Endothelial cell of umbilical vein (primary cell): ENCODE results near the gene CRYZL1. TPM values are rescaled to one million over a fixed set of nuclear protein-coding genes. Genes with fewer than 3 reads are reported as not detected.

Source experiments
- BruUV-seq: library from RNA; stranded (reverse); fragments of 400-500 nt; replicated peaks from 2 replicates; lab custom pipeline; 2021; lab: Mats Ljungman, UMichigan
- CTCF ChIA-PET: fragments of 300-600, 350-600 bp; sonication (Branson Sonifier 250); formaldehyde crosslinking; loops from one replicate; lab custom pipeline; 2021; ENCODE audit warnings: antibody characterized with exemption, inconsistent platforms; lab: Charles Lee
- POLR2A ChIA-PET: fragments of 300-600, 350-600 bp; sonication (Branson Sonifier 250); formaldehyde crosslinking; loops from one replicate; lab custom pipeline; 2021; ENCODE audit warnings: antibody characterized with exemption, inconsistent platforms; lab: Charles Lee
- DNase-seq: peaks from one replicate; pipeline ENCODE4 v3.0.0-alpha.2; 2011; ENCODE audit warnings: low read depth, low spot score
- FAIRE-seq: peaks from 2 replicates; lab custom pipeline; 2011; peaks lifted over from hg19 to GRCh38; lab: Jason Lieb, UNC
- H2AFZ ChIP-seq: 2 replicates; pipeline ENCODE4 v1.6.0; 2012; ENCODE audit warnings: low read depth, low read length, control low read depth, inconsistent platforms
- H3K27ac ChIP-seq: 2 replicates; pipeline ENCODE4 v1.5.1; 2011; ENCODE audit warnings: low read depth, mild to moderate bottlenecking, control low read depth, low read length, moderate library complexity; ENCODE audit not compliant: insufficient read depth
- H3K27me3 ChIP-seq, 2 experiments: 2 replicates each; pipeline versions ENCODE4 v1.6.0 to v1.6.1; 2011; ENCODE audit warnings: low read length in 2 of 2, mixed read lengths in 1 of 2; ENCODE audit not compliant: control insufficient read depth in 2 of 2, insufficient read depth in 2 of 2
- H3K36me3 ChIP-seq, 2 experiments: 2 replicates in 1 of 2; 3 replicates in 1 of 2; pipeline ENCODE4 v1.5.1; 2011; ENCODE audit warnings: low read length in 2 of 2, mild to moderate bottlenecking in 1 of 2, moderate library complexity in 1 of 2; ENCODE audit not compliant: control insufficient read depth in 2 of 2, insufficient read depth in 2 of 2; ENCODE audit errors: extremely low read depth in 1 of 2
- H3K4me1 ChIP-seq: 3 replicates; pipeline ENCODE4 v1.5.1; 2011; ENCODE audit warnings: mild to moderate bottlenecking, low read length; ENCODE audit not compliant: control insufficient read depth, insufficient read depth; ENCODE audit errors: extremely low read depth
- H3K4me2 ChIP-seq: 2 replicates; pipeline ENCODE4 v1.6.1; 2011; ENCODE audit warnings: low read length, control low read depth, mixed read lengths; ENCODE audit not compliant: insufficient read depth
- H3K4me3 ChIP-seq, 3 experiments: fragments of 200-600 bp in 1 of 3; sonication (generic), shearing (Covaris generic) in 1 of 3; replicated peaks in 1 of 3; 2 replicates each; pipeline ENCODE4 v1.5.1; 2011 to 2016; ENCODE audit warnings: control low read depth in 3 of 3, low read length in 3 of 3, mild to moderate bottlenecking in 2 of 3, inconsistent platforms in 1 of 3, low read depth in 1 of 3, moderate library complexity in 1 of 3; ENCODE audit not compliant: insufficient read depth in 1 of 3
- H3K79me2 ChIP-seq: 2 replicates; pipeline ENCODE4 v1.6.0; 2012; ENCODE audit warnings: low read length, inconsistent platforms; ENCODE audit not compliant: control insufficient read depth, insufficient read depth
- H3K9ac ChIP-seq: replicated peaks from 2 replicates; pipeline ENCODE3; 2011; ENCODE audit warnings: low read length, control low read depth; ENCODE audit not compliant: insufficient read depth; ENCODE audit errors: extremely low read depth
- H3K9me1 ChIP-seq: replicated peaks from 3 replicates; pipeline ENCODE4 v1.6.0; 2011; ENCODE audit warnings: mild to moderate bottlenecking, low read length; ENCODE audit not compliant: control insufficient read depth, insufficient read depth; ENCODE audit errors: extremely low read depth
- H3K9me3 ChIP-seq: replicated peaks from 2 replicates; pipeline ENCODE4 v1.5.1; 2012; ENCODE audit warnings: low read length, inconsistent platforms; ENCODE audit not compliant: control insufficient read depth, insufficient read depth
- H4K20me1 ChIP-seq: replicated peaks from 2 replicates; pipeline ENCODE3; 2011; ENCODE audit warnings: mild to moderate bottlenecking, low read length; ENCODE audit not compliant: control insufficient read depth, insufficient read depth; ENCODE audit errors: extremely low read depth
- CTCF ChIP-seq, 2 donors: IDR thresholded peaks; 1 replicate in 1 of 2; 2 replicates in 1 of 2; pipeline ENCODE4 v1.5.1; 2011; ENCODE audit warnings: low read length in 2 of 2, mild to moderate bottlenecking in 2 of 2, moderate library complexity in 2 of 2, control low read depth in 1 of 2, inconsistent platforms in 1 of 2, low read depth in 1 of 2; ENCODE audit not compliant: insufficient read depth in 1 of 2; ENCODE audit errors: extremely low read depth in 1 of 2
- GATA2 ChIP-seq: IDR thresholded peaks from 2 replicates; pipeline ENCODE4 v1.7.0; 2011; ENCODE audit warnings: low read depth, mild to moderate bottlenecking, moderate library complexity, mixed read lengths, low read length; ENCODE audit not compliant: insufficient read length, insufficient read depth
- MAX ChIP-seq: IDR thresholded peaks from 2 replicates; pipeline ENCODE4 v1.6.1; 2011; ENCODE audit not compliant: insufficient read depth, insufficient read length
- MYC ChIP-seq: IDR thresholded peaks from one replicate; pipeline ENCODE4 v1.6.1; 2011; ENCODE audit warnings: mild to moderate bottlenecking, low read depth, low read length
- POLR2A ChIP-seq: IDR thresholded peaks from 2 replicates; pipeline ENCODE4 v1.6.1; 2012; ENCODE audit warnings: low read depth, mild to moderate bottlenecking, control low read depth, low read length
- dilution Hi-C: fragments of 300-500 bp; cut with MboI; formaldehyde crosslinking; loops from one replicate; pipeline ENCODE4 v1.15.0; 2019; ENCODE audit warnings: low sequenced_read_pairs; ENCODE audit not compliant: extremely low pct_ligation_motif_present
- intact Hi-C: fragments of 100-400 bp; cut with micrococcal nuclease; formaldehyde crosslinking; loops from one replicate; pipeline ENCODE4 v1.10.0; 2022
- polyA plus RNA-seq, 4 experiments: library from polyadenylated mRNA; depleted of rRNA in 3 of 4; stranded (reverse) in 3 of 4; unstranded in 1 of 4; fragments of >200 nt; gene quantifications; 2 replicates each; pipeline versions ENCODE4 v1.2.1 to v1.2.3, GENCODE V29; 2011 to 2012; ENCODE audit warnings: missing spikeins in 1 of 4
- total RNA-seq: library from RNA; stranded (reverse); gene quantifications from 2 replicates; pipeline ENCODE4 v1.2.3, GENCODE V29; 2021

CRYZL1 gene
- total and polyA plus RNA-seq, 2 donors (not counting 3 experiments of a cell fraction or from before 2014, with no cell fraction given), result 26.4 to 42.1 TPM

GRCh38 chr21:33686386-33686785, 44.8 kb upstream of the CRYZL1 start:
- intact Hi-C loops (no loop called here), dilution Hi-C loops (no loop called here)
- CTCF ChIA-PET, result interaction anchor here (1.0 to 2.7 kb wide), 9 partner anchors 11 to 81 kb away, joined by 3 to 24 read pairs (median 4); no protein-coding TSS in a partner anchor
- Histone ChIP-seq H2AFZ (no peak overlapping the region), H3K4me3 (no peak overlapping the region), H3K36me3 (no peaks in the 10 kb centered on the region), H3K9me1 (no peaks in the 10 kb centered on the region), H3K9me3 (no peaks in the 10 kb centered on the region), H3K79me2 (peaks cover 73% of the 10 kb centered on the region), H3K4me1 (peaks cover 44% of the 10 kb centered on the region), H3K27ac (peak overlapping the region; percentile 93), H3K27me3 (no peaks in the 10 kb centered on the region), H3K4me2 (peak overlapping the region; percentile 93), H4K20me1 (peaks cover 4% of the 10 kb centered on the region), H3K9ac (peak overlapping the region; percentile 25)
- POLR2A ChIA-PET, result interaction anchor here (0.5 kb wide), 1 partner anchor 19 kb away, joined by 8 read pairs; no protein-coding TSS in a partner anchor
- no peak for FAIRE-seq
- DNase-seq, result no peak
- TF ChIP-seq MYC, result no peak
- TF ChIP-seq CTCF (IDR thresholded peaks at IDR 0.05; ENCODE audit: extremely low read depth in 1 of 2, insufficient read depth in 1 of 2, low read depth in 1 of 2, low read length in 2 of 2), result no peak
- TF ChIP-seq POLR2A, result no peak
- no peak for TF ChIP-seq MAX
- no peak for TF ChIP-seq GATA2
- BruUV-seq, result no TSS peak
